K562 (cell line): ENCODE data around the gene MSH2. TPM values are rescaled to one million over a fixed set of nuclear protein-coding genes. Genes with fewer than 3 reads are reported as not detected.

Experiments used
- ATAC-seq: fragments of 200-7000 bp; cut with Tn5 transposase; 3 replicates; pipeline ENCODE4 v1.9.1; 2020; ENCODE audit warnings: moderate library complexity
- BruUV-seq: library from RNA; stranded (reverse); fragments of 400-500 nt; replicated peaks from 2 replicates; lab custom pipeline; 2021; lab: Mats Ljungman, UMichigan
- CTCF ChIA-PET: fragments of 300-600 bp; formaldehyde crosslinking; extraction: SDS; loops from one replicate; lab custom pipeline; 2021; ENCODE audit warnings: low intra/inter-chr PET ratio; lab: Yijun Ruan, JAX
- POLR2A ChIA-PET: fragments of 300-600, 350-650 bp; sonication (Branson Sonifier 250); formaldehyde crosslinking; extraction: SDS; loops from one replicate; lab custom pipeline; 2021; ENCODE audit warnings: antibody characterized with exemption, inconsistent platforms; lab: Yijun Ruan, JAX
- DNase-seq, 4 experiments: peaks; one replicate each; pipeline versions ENCODE4 v3.0.0 to v3.0.0-alpha.2; 2011 to 2018; ENCODE audit warnings: low spot score in 3 of 4, mixed read lengths in 3 of 4; ENCODE audit errors: extremely low read depth in 1 of 4
- FAIRE-seq: peaks from 2 replicates; lab custom pipeline; 2011; peaks lifted over from hg19 to GRCh38; lab: Jason Lieb, UNC
- H2AFZ ChIP-seq: 2 replicates; pipeline ENCODE4 v1.6.0; 2011; ENCODE audit warnings: low read depth, low read length, control low read depth, inconsistent platforms
- H3K27ac ChIP-seq: fragments of 200-600 bp; 3 replicates; pipeline ENCODE4 v1.8.0; 2011; ENCODE audit warnings: low read depth, mild to moderate bottlenecking, control low read depth, inconsistent platforms, low read length, moderate library complexity, mixed read lengths; ENCODE audit errors: extremely low read depth
- H3K27me3 ChIP-seq, 2 experiments: fragments of 300-600 bp in 1 of 2; 2 replicates in 1 of 2; 3 replicates in 1 of 2; pipeline versions ENCODE4 v1.6.0 to v1.8.0; 2011; ENCODE audit warnings: inconsistent platforms in 2 of 2, low read length in 2 of 2, mild to moderate bottlenecking in 1 of 2, mixed read lengths in 1 of 2, moderate library complexity in 1 of 2; ENCODE audit not compliant: control insufficient read depth in 2 of 2, insufficient read depth in 2 of 2
- H3K36me3 ChIP-seq: fragments of 300-600 bp; 3 replicates; pipeline ENCODE4 v1.8.0; 2011; ENCODE audit warnings: mild to moderate bottlenecking, low read length, inconsistent platforms; ENCODE audit not compliant: control insufficient read depth, insufficient read depth
- H3K4me1 ChIP-seq, 2 experiments: fragments of 200-600 bp in 1 of 2; replicated peaks in 1 of 2; 2 replicates in 1 of 2; 3 replicates in 1 of 2; pipeline versions ENCODE4 v1.5.1 to v1.8.0; 2011; ENCODE audit warnings: inconsistent platforms in 2 of 2, low read length in 2 of 2, mild to moderate bottlenecking in 1 of 2, mixed read lengths in 1 of 2, moderate library complexity in 1 of 2; ENCODE audit not compliant: control insufficient read depth in 2 of 2, insufficient read depth in 2 of 2
- H3K4me2 ChIP-seq: 2 replicates; pipeline ENCODE4 v1.6.1; 2011; ENCODE audit warnings: low read length, control low read depth, inconsistent platforms, mixed read lengths; ENCODE audit not compliant: insufficient read depth
- H3K4me3 ChIP-seq: fragments of 200-600 bp; sonication (generic), shearing (Covaris generic); 2 replicates; pipeline ENCODE4 v1.5.1; 2016; ENCODE audit warnings: control low read depth, inconsistent platforms
- H3K79me2 ChIP-seq: fragments of 200-600 bp; 3 replicates; pipeline ENCODE4 v1.8.0; 2011; ENCODE audit warnings: low read length, inconsistent platforms; ENCODE audit not compliant: control insufficient read depth, insufficient read depth
- H3K9ac ChIP-seq, 2 experiments: 2 replicates each; pipeline versions ENCODE4 v1.6.0 to v1.6.1; 2011; ENCODE audit warnings: low read depth in 2 of 2, low read length in 2 of 2, control low read depth in 1 of 2, inconsistent platforms in 1 of 2, mild to moderate bottlenecking in 1 of 2, mixed read lengths in 1 of 2; ENCODE audit not compliant: insufficient read depth in 1 of 2
- H3K9me1 ChIP-seq: one replicate; pipeline ENCODE4 v1.6.0; 2011; ENCODE audit warnings: inconsistent platforms, mild to moderate bottlenecking, low read length, moderate library complexity; ENCODE audit not compliant: control insufficient read depth, insufficient read depth
- H3K9me3 ChIP-seq: replicated peaks from 2 replicates; pipeline ENCODE4 v1.5.1; 2011; ENCODE audit warnings: low read depth, low read length, inconsistent platforms; ENCODE audit not compliant: control insufficient read depth, insufficient read depth
- H4K20me1 ChIP-seq: replicated peaks from 2 replicates; pipeline ENCODE4 v1.6.1; 2011; ENCODE audit warnings: low read length, inconsistent platforms, mixed read lengths; ENCODE audit not compliant: control insufficient read depth, insufficient read depth
- FOXK1 ChIP-seq: sonication (generic); formaldehyde crosslinking; IDR thresholded peaks from 2 replicates; pipeline ENCODE4 v1.8.0; 2022; ENCODE audit warnings: missing genetic modification reagents, mild to moderate bottlenecking, borderline replicate concordance
- NR2C2 ChIP-seq, 2 experiments: fragments of 200-800 bp in 1 of 2; sonication (Bioruptor generic) in 1 of 2; sonication (generic) in 1 of 2; formaldehyde crosslinking in 1 of 2; IDR thresholded peaks; 2 replicates each; pipeline versions ENCODE4 v1.6.1 to v1.8.0; 2016 to 2022; ENCODE audit warnings: mild to moderate bottlenecking in 1 of 2, missing compliant biosample characterization in 1 of 2, missing genetic modification characterization in 1 of 2, missing genetic modification reagents in 1 of 2
- ZNF75A ChIP-seq: fragments of 450-650 bp; formaldehyde crosslinking; IDR thresholded peaks from 2 replicates; pipeline ENCODE4 v1.4.0; 2020; ENCODE audit warnings: mild to moderate bottlenecking
- WGBS: fragments of 100-300 bp; shearing (Covaris generic); methylation state at CpG from one replicate; pipeline ENCODE4 v1.1.6; 2016; ENCODE audit warnings: low coverage, mixed read lengths; ENCODE audit not compliant: insufficient coverage; ENCODE audit errors: missing lambda C conversion rate; 5-methylcytosine and 5-hydroxymethylcytosine counted together
- in situ Hi-C: fragments of 300-500 bp; cut with MboI; formaldehyde crosslinking; loops from 4 replicates; pipeline ENCODE4 v1.15.0; 2018; ENCODE audit warnings: inconsistent platforms, mixed read lengths
- intact Hi-C: fragments of 100-400 bp; cut with micrococcal nuclease; formaldehyde crosslinking; loops from 2 replicates; pipeline ENCODE4 v1.14.2; 2022
- polyA plus RNA-seq, 8 experiments: library from polyadenylated mRNA; depleted of rRNA in 4 of 8; stranded (reverse) in 5 of 8; unstranded in 3 of 8; fragments of >200 nt; fragmentation: Nextera tagmentation in 2 of 8; fragmentation: Illumina TruSeq in 1 of 8; extraction: Ambion mirVana in 2 of 8; extraction: Trizol in 1 of 8; gene quantifications; 2 replicates each; pipeline versions ENCODE4 v1.2.1 to v1.2.3, GENCODE V29; 2011 to 2014; ENCODE audit warnings: inconsistent platforms in 1 of 8, missing spikeins in 1 of 8
- total RNA-seq, 7 experiments: library from RNA; depleted of rRNA in 6 of 7; stranded (reverse); fragments of >200 nt in 6 of 7; fragmentation: Illumina TruSeq in 2 of 7; extraction: Trizol in 2 of 7; gene quantifications; 2 replicates each; pipeline versions ENCODE4 v1.2.1 to v1.2.3, GENCODE V29; 2011 to 2021; ENCODE audit warnings: low replicate concordance in 1 of 7
- TF ChIP-seq, protein P1 (sequence below): fragments of 250-450 bp; sonication (Bioruptor Pico); IDR thresholded peaks from 2 replicates; pipeline ENCODE4 v1.4.0; 2020; ENCODE audit warnings: mild to moderate bottlenecking
- TF ChIP-seq, protein P2 (sequence below), 2 experiments: fragments of 450-650 bp in 1 of 2; sonication (generic) in 1 of 2; formaldehyde crosslinking; conservative IDR thresholded peaks; 2 replicates each; pipeline versions ENCODE4 v1.4.0 to v1.8.1; 2020 to 2022; ENCODE audit warnings: mild to moderate bottlenecking in 1 of 2, missing genetic modification reagents in 1 of 2

The MSH2 gene
- total and polyA plus RNA-seq, 9 of the 15 experiments (the other 6 are each of a cell fraction or from before 2014, with no cell fraction given) = 51.8 to 139 (median 113) TPM

DNA sequence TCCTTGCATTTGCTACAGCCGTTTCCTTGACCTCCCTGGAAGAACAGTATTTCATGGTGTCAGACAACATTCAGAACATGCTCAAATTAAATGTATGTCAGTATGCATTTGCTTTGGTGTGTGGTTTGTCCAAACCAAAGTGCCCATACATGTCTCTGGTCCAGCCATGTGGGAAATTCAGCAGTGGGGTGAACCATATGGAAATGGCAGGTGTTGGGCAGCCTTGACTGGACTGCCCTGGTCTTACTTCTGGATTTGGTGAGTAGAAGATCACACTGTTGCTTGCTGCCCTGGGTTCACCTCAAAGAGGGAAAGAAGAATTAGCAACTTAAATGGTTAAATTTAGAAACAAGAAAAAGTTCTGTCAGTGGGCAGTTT is 84.5 kb downstream of the MSH2 start:
- 44% methylated on average over 1 of the region's 1 CpG for WGBS
- ATAC-seq (no peak; the same call in 2 of the 3 replicates), FAIRE-seq (no peak), DNase-seq (no peak)
- Histone ChIP-seq H3K4me3 (no peak overlapping the region), H3K27ac (no peak overlapping the region), H3K36me3 (peaks cover 27% of the 10 kb centered on the region), H3K9ac (no peak overlapping the region), H3K9me3 (no peaks in the 10 kb centered on the region), H3K27me3 (no peaks in the 10 kb centered on the region), H3K4me1 (peaks cover 4 to 11% of the 10 kb centered on the region in 2 experiments; a peak in 4 of 5 replicates), H3K79me2 (no peaks in the 10 kb centered on the region), H3K9me1 (no peaks in the 10 kb centered on the region), H3K4me2 (no peak overlapping the region), H2AFZ (no peak overlapping the region), H4K20me1 (no peaks in the 10 kb centered on the region)
- ChIA-PET POLR2A (interaction anchor here (1.0 kb wide), 1 partner anchor 85 kb away, joined by 3 read pairs; the partner anchor contains the start of gene MSH2), CTCF (no interaction called here)
- in situ Hi-C loops (no loop called here), intact Hi-C loops (no loop called here)
- TF ChIP-seq, protein P1, sequence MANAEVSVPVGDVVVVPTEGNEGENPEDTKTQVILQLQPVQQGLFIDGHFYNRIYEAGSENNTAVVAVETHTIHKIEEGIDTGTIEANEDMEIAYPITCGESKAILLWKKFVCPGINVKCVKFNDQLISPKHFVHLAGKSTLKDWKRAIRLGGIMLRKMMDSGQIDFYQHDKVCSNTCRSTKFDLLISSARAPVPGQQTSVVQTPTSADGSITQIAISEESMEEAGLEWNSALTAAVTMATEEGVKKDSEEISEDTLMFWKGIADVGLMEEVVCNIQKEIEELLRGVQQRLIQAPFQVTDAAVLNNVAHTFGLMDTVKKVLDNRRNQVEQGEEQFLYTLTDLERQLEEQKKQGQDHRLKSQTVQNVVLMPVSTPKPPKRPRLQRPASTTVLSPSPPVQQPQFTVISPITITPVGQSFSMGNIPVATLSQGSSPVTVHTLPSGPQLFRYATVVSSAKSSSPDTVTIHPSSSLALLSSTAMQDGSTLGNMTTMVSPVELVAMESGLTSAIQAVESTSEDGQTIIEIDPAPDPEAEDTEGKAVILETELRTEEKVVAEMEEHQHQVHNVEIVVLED (CRISPR knock-in tag) = no peak
- TF ChIP-seq, protein P2, sequence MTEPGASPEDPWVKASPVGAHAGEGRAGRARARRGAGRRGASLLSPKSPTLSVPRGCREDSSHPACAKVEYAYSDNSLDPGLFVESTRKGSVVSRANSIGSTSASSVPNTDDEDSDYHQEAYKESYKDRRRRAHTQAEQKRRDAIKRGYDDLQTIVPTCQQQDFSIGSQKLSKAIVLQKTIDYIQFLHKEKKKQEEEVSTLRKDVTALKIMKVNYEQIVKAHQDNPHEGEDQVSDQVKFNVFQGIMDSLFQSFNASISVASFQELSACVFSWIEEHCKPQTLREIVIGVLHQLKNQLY (CRISPR knock-in tag; conservative IDR thresholded peaks at IDR 0.05) = no peak
- 0 out of 2 replicates have a peak, but pooled peaks have one; percentile 22 for TF ChIP-seq FOXK1
- peak; percentile 53; the same call in 1 of the 2 replicates for TF ChIP-seq ZNF75A (CRISPR knock-in tag)
- TF ChIP-seq NR2C2 (CRISPR knock-in tag; IDR thresholded peaks at IDR 0.05) = no peak
- TF ChIP-seq NR2C2 (tag; IDR thresholded peaks at IDR 0.05) = peak; percentile 41; the same call in 1 of the 2 replicates
- no TSS peak for BruUV-seq
